HUDEP-2 (cell line): ENCODE data around the gene NUMB.

ENCODE experiments used
- DNase-seq, 76 experiments: peaks; one replicate each; lab custom pipeline; 2025; ENCODE audit not compliant: unreplicated experiment in 76 of 76; lab: John Stamatoyannopoulos, UW

Gene NUMB

GRCh38 chr14:73305499-73305898, 152.8 kb downstream of the NUMB start:
- no peak for DNase-seq

DNA sequence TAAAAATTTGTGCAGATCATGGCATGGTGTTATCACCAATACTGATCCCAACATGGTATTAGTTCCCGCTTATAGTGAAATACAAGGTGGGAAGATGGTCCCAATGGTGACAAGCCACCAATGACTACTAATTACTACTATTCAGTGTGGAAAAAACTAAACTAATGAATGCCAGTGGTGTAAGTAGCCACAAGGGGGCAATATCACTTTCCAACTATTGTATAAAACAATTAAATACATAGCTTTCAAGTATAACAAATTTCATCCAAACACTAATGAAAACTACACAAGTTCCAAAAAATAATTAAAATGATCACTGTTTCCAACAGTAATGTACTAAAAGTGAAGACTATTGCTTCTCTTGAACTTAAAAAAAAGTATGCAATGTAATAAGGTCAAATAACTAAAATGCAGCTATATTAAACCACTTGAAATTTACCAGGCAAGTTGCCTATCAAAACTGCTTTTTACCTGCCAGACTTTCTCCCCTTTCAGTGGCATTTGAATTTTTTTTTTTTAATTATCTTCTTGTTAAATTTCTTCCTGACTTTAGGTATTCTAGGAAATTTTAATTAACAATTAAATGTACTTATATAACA, 163.0 kb downstream of the NUMB start:
- DNase-seq: peak in 22 of 76 experiments; percentile 4 to 53 (median 21)

DNA sequence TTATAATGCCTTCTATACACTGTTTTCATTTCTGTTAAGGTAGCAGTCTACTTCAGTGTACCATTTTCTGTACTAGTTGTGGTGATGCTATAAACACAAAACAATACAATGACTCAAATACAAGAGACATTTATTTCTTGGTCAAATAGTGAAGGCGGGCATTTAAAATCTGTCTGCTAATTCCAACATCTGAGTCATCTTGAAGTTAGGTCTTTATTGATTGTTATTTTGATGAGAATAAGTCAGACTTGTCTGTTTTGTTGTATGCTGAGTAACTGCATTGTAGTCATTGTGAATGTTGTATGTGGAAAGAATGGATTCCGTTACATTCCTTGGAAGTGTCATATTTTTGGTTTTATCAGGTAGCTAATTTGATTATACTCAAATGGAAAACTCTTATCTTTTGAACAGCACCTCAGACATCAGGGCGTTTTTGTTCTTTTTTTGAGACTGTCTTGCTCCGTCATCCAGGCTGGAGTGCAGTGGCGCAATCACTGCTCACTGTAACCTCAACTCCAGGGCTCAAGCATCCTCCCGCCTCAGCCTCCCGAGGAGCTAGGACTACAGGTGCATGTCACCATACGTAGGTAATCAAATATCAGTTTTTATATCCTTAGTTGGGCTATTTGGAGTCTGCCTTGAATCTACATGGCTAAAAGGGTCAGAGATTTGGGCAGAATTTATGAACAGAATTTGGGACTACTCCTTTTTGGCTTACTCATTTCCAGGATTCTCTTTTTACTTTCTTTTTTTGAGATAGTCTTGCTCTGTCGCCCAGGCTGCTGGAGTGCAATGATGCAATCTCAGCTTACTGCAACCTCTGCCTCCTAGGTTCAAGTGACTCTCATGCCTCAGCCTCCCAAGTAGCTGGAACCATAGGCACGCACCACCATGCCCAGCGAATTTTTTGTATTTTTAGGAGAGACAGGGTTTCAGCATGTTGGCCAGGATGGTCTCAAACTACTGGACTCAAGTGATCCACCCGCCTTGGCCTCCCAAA, 164.3 kb downstream of the NUMB start:
- no peak for DNase-seq

- no peak for DNase-seq
These were observed 168.1 kb downstream of the NUMB start for GRCh38 chr14:73290279-73290678.

GRCh38 chr14:73289729-73290128, 168.6 kb downstream of the NUMB start:
- DNase-seq: no peak

GRCh38 chr14:73289308-73289707, 169.0 kb downstream of the NUMB start:
- DNase-seq: no peak

GRCh38 chr14:73287071-73287470, 171.3 kb downstream of the NUMB start:
- DNase-seq: no peak

- no peak for DNase-seq
These were observed 171.7 kb downstream of the NUMB start for GRCh38 chr14:73286598-73286997.

GRCh38 chr14:73285979-73286378, 172.4 kb downstream of the NUMB start:
- DNase-seq: no peak

GRCh38 chr14:73283608-73284379, 174.6 kb downstream of the NUMB start:
- no peak for DNase-seq

GRCh38 chr14:73280903-73281302, 177.4 kb downstream of the NUMB start:
- no peak for DNase-seq

DNA sequence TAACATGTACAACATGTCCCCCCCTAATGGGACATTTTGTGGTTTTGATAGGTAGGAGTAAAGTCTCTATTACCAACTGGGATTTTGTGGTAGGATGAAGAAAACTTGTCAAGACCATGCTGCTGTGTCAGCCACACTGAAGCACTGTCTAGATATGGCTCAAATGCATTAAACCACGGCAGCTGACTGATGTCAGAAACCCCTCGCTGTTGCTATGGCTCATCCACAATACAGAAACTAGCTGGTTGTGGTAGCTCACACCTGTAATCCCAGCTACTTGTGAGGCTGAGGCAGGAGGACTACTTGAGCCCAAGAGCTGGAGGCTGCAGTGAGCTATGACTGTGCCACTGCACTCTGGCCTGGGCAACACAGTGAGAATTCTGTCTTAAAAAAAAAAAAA, 181.0 kb downstream of the NUMB start:
- DNase-seq: no peak

GRCh38 chr14:73276836-73277235, 181.5 kb downstream of the NUMB start:
- no peak for DNase-seq

GRCh38 chr14:73273799-73274198, 184.5 kb downstream of the NUMB start:
- no peak for DNase-seq

DNA sequence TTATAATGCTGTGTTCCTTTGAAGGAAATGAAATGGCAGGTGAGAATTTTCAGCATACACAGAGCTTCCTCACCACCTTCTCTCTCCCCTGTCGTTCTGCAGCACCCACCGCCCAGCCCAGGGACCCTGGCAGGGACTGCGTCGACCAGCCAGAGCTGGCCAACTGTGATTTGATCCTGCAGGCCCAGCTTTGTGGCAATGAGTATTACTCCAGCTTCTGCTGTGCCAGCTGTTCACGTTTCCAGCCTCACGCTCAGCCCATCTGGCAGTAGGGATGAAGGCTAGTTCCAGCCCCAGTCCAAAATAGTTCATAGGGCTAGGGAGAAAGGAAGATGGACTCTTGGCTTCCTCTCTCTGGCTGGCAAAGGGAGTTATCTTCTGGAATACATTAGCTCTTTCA, 186.0 kb downstream of the NUMB start:
- no peak for DNase-seq

DNA sequence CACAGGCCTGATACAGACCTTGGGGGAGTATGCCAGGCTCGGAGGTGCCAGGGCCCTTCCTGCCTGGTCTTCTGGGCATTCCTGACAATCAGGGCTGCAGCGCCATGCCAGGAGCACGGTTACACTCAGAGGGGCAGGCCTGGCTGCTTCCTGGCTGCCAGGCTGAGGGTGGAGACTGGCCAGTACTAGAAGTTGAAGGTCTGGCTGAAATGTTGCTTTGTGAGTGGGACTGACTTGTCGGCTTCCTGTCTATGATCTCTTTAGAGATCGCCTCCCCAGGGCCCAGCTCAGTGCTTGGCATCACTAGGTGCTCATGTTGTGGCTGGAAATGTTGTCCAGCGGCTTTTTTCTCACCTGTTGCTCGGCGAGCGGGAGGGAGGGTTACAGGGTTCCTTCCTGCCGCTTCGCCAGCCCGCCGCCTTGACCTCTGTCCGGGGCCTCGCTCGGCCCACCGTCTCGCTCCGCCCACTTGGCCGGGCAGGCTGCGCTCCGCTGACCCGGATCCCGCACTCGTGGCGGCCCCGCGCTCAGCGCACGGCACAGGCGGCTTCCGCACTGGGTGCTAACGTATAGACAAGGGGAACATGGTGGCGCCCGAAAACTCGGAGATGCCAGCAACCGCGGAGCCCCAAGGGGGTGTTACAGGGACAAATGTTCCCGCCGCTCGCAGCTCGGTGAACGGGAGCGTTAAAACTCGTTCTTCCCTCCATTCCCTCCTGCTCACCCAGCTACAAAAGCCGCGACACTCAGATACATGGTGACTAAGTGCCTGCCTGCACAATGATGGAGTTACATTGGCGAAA, 188.4 kb downstream of the NUMB start:
- no peak for DNase-seq

GRCh38 chr14:73267474-73267873, 190.9 kb downstream of the NUMB start:
- no peak for DNase-seq

DNA sequence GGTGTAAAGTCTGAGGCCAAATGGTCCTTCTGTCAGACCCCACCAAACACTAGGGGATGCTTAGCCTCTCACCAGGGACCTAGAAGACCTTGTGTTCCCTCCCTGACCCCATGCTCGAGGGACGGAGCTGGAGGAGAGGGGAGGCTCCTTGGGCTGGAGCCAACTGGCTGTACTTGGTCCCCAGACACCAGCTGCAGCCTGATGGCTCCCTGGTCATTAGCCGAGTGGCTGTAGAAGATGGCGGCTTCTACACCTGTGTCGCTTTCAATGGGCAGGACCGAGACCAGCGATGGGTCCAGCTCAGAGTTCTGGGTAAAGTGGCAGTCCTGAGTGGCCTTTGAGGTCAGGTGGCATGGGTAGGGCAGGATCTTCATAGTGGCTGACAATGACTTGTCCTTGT, 192.0 kb downstream of the NUMB start:
- no peak for DNase-seq

DNA sequence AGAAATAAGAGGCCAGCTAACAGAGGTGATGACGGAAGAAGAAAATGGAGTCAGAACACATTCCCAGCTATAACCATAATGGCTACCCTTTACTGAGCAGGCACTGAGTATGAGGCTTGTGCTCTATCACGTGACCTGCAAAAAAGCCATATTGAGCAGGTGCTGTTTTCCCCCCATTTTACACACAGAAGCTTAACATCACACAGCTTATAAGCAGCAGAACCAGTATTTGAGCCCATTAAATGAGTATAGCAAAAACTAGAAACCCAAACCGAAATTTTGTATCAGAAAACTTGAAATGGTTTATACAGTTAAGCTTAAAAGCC, 192.7 kb downstream of the NUMB start:
- DNase-seq: no peak

DNA sequence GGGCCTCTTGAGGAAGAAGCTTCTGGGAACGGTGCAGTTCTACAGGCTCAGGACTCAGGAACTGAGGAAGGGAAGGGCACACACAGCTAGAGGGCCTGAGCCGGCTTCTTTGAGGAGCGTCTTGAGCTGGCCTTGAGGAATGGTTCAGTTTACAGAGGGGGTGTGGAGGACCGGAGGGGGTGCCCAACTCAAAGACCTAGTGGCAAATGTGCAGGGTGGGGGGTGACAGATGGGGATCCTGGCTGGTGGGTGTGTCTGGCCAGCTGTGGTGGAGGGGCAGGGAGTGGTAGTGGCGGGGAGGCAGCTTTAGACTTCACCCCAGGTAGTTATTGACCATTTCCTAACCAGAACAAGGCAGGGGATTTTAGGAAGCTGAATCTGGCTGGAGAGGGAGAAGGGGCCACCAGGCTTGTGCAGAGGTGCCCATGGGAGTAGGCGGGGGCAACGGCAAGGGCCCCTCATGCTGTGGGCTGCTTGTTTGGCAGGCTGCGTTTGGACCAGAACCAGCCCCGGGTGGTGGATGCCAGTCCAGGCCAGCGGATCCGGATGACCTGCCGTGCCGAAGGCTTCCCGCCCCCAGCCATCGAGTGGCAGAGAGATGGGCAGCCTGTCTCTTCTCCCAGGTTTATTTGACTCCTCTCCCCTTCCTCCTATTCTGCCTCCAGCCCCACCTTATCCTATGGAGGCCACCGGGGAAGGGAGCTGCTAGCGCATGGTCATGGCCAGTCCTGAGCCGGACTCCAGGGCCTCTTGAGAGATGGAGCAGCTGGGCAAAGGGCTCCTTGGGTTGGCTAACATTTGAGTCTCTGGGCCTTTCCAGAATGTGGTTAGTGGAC, 193.2 kb downstream of the NUMB start:
- no peak for DNase-seq
